CD4-positive, alpha-beta T cell treated with Interleukin-1 beta for 1 hour (primary cell): ENCODE data around the gene STAMBP.
A peak's percentile ranks its signal among the peaks of the same experiment; 100 is the strongest.
"Not testable (repeated sequence)": the region's sequence is repeated elsewhere in the genome, so short reads cannot be mapped to it uniquely, and the experiment has no call there.

Experiments used
- DNase-seq, 2 donors: peaks; one replicate each; pipeline ENCODE4 v3.0.0-alpha.2; 2020 to 2022

STAMBP gene

GRCh38 chr2:73828818-73829570 lies at the start of gene STAMBP:
Gene STAMBP (plus strand): TSS chr2:73828961. CDS start chr2:73830857, 1,896 bp downstream.
- DNase-seq, result peak; percentile 93 to 96

DNA sequence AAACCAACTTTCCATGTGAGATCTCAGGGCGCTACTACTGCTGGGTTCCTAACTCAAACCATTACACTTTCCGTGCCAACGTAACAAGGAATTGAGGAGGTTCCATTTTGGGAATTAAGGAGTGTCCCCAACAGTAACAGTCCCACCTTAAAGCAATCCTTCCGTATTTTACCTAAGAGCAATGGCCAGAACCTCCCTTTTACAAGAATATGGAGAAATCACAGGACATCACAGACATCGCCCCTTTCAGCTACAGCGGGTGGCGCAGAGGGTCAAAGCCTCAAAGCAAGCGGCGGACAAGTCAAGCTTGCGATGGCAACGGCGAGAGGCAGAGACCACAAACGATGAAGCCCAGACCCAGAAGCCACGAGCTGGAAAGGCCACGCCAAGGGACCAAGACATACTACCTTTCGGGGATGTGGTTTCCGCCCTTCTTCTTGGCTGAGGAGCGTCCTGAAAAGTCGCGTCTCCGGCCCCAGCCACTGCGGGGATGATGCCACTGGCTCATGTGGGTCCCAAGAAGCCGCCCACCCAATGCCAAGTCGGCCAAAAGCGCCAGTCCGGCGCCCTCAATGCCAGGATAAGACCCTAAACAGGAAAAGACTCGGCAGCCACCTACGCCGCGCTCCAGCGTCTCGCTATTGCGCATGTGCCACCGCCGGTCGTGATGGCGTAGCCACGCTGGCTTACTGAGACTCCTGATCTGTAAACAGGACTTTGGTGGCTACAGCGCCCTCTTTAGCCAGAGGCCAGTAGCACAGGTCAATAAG lies 49.1 kb upstream of the STAMBP start, which contains the start of gene DUSP11:
TSS of gene DUSP11 (minus strand) at position 637 of the 770 bp plus-strand sequence. CDS start at position 508, 129 bp downstream.
- DNase-seq, result peak; percentile 96 to 98

DNA sequence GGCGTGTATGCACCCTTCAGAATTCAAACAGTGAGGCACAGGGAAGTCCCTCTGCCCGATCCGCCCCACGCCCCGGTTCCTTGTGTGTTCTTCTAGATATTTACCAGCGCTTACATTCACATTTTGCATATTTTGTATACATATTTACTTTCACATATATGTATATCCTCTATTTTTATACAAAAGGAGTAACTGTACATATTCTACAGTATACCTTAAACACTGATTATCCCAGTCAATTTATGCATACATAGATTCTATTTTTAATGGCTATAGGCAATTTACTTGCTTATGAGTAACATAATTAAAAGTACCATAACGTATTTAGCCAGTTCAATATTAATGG lies 48.6 kb upstream of the STAMBP start:
- no peak for DNase-seq

GRCh38 chr2:73783402-73783801 lies 45.4 kb upstream of the STAMBP start:
- DNase-seq, result not testable (repeated sequence)

DNA sequence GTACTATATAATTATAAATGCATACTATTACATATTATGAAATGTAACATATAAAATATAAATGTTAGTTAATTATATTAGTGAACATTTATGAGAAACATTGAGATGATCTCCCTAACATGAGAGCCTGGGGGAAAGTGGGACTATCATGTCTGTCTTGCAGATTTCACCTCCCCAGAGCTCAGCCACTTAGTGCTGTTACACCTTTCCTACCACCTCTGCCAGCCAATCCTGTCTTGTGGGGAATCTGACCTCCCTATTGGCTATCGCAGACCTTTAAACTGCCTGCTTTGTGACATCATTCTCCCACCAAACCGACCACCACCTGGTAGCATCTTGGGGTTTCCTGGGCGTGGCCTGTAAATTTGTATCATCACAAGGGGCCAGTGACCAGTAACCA lies 44.9 kb upstream of the STAMBP start, which contains the start of gene C2orf78:
TSS of gene C2orf78 (plus strand) at position 301 of the 400 bp plus-strand sequence. CDS start 127 bp downstream, outside the sequence.
- DNase-seq, result not testable (repeated sequence)

DNA sequence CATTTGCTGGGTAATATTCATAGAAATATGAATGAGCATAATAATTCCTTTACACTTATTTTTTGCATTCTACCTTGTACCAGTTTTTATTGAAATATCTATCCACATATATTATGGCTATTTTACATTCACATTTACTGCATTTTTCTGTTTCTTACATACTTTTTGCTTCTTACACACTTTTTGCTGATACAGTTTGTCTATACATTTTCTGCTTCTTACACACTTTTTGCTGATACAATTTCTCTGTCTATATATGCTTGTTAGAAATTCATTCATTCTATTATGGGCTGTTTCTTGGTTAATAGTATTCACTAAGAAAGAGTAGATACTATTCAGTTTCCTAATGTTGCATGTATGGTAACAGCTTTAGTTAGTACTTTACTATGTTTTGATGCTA lies 16.9 kb upstream of the STAMBP start:
- no peak for DNase-seq

GRCh38 chr2:73812635-73813034 lies 16.1 kb upstream of the STAMBP start:
- no peak for DNase-seq

GRCh38 chr2:73818296-73818695 lies 10.5 kb upstream of the STAMBP start:
- DNase-seq, result no peak

GRCh38 chr2:73821227-73821626 lies 7.5 kb upstream of the STAMBP start:
- no peak for DNase-seq

DNA sequence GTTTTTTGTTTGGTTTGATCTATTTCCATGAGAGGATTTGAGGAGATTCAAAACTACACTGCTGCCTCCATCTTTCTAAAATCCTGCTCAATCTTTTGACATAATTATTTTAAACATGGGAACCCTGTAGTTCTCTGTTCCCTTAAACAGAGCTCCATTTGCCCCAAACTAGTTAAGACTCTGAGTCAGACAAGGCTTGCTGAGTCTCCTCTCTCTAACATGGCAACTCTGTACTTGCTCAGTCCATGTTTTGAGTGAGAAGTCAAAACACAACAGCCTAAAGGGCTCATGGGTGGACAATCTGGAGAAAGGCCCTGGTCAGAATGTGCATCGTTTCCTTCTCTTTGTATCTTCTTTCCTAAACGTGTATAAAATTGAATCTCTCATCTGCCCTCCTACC lies 7.1 kb upstream of the STAMBP start:
- no peak for DNase-seq

DNA sequence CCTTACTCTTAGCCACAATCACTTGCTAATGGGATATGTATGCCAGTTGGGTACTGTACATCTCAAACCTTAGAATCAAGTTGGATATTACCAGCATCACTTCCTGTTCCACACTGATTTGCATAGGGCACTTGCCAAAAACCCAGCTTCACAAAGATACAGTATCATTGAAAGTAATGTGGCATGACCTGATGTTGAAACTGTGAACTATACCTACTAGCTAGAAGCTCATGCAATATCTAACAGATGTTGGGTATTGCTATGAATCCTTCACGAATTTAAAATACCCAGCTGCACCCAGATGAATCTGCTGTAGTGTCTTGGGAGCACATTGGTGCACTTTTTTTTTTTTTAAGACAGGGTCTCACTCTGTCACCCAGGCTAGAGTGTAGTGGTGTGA lies 6.5 kb upstream of the STAMBP start:
- DNase-seq, result no peak

DNA sequence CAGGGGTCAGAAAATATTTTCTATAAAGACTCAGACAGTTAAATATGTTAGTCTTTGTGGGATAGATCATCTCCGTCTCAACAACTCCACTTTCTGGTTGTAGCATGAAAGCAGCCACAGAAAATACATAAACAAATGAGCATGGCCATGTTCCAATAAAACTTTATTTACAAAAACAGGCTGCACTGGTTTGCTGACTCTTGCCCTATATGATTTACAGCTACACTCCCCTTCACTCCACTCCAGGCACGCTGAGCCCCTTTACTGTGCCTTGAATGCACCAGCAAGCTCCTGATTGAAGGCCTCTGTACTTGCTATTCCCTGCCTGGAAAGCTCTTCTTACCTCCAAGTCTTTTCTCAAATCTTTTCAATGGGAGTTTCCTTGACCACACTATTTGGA lies 5.8 kb upstream of the STAMBP start:
- DNase-seq, result no peak

DNA sequence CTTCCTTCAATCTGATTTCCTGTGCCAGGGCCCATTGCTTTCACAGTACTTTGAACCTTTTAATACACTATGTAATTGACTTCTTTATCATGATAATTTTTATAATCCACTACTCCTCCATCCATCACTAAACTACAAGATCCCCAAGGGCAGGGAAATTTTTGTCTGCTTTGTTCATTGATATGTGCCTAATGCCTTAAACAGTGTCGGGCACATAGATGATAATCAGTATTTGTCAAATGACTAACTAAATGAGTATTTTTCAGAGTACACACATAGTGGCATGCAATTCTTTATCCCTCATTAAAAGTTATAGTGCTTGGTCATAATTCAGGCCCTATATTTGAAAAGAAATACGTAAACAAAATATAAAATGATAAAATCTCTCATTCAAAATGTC lies 5.3 kb upstream of the STAMBP start:
- no peak for DNase-seq

GRCh38 chr2:73823916-73824523 lies 4.7 kb upstream of the STAMBP start:
- peak; percentile 29 to 69 for DNase-seq

GRCh38 chr2:73825408-73825807 lies 3.4 kb upstream of the STAMBP start:
- DNase-seq, result no peak

GRCh38 chr2:73827018-73827417 lies 1.7 kb upstream of the STAMBP start:
- peak in 1 of 2 donors; percentile 23 for DNase-seq

GRCh38 chr2:73827660-73828388 lies 937 bp upstream of the STAMBP start:
- no peak for DNase-seq

DNA sequence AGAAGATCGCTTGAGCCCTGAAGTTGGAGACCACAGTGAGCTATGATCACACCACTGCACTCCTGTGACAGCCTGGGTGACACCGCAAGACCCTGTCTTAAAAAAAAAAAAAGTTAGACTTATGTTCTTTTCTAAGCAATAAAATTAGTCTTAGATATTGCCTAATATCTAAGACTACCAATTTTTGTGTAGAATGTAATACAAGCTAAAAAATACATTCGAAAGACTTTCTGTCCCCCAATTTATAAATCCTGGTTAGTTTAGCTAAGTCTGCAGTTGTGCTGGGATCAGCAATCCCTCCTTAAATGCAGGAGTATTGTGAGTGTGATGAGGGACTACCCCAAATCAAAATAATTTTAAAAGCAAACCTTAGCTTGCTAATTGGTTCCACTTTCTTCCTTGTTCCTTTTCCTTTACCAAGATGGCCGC lies 358 bp upstream of the STAMBP start:
- no peak for DNase-seq

- DNase-seq, result peak; percentile 1 to 49
Measured at GRCh38 chr2:73830871-73831401, 2.2 kb downstream of the STAMBP start.

GRCh38 chr2:73832930-73833329 lies 4.2 kb downstream of the STAMBP start:
- no peak for DNase-seq

GRCh38 chr2:73836141-73836943 lies 7.6 kb downstream of the STAMBP start:
- no peak for DNase-seq
